ENCODE measurements around the gene CLNK.

Gene CLNK

GRCh38 chr4:10701702-10702460, 17.3 kb upstream of the CLNK start:
- no peak overlapping the region for H2AFZ ChIP-seq (ENCODE audit: low read depth)
- H3K4me3 ChIP-seq (IDR thresholded peaks at IDR 0.05; ENCODE audit: insufficient read depth, low read depth, low read length), result no peak overlapping the region
- no peaks in the 10 kb centered on the region for H3K27me3 ChIP-seq (ENCODE audit: insufficient read depth, low read depth)
- H3K4me2 ChIP-seq, result no peak overlapping the region
- no peak overlapping the region for H3K27ac ChIP-seq
- H3K79me2 ChIP-seq (ENCODE audit: insufficient read depth, low read depth), result no peaks in the 10 kb centered on the region
- no peaks in the 10 kb centered on the region for H3K36me3 ChIP-seq (ENCODE audit: insufficient read depth)
- TF ChIP-seq, protein P1, sequence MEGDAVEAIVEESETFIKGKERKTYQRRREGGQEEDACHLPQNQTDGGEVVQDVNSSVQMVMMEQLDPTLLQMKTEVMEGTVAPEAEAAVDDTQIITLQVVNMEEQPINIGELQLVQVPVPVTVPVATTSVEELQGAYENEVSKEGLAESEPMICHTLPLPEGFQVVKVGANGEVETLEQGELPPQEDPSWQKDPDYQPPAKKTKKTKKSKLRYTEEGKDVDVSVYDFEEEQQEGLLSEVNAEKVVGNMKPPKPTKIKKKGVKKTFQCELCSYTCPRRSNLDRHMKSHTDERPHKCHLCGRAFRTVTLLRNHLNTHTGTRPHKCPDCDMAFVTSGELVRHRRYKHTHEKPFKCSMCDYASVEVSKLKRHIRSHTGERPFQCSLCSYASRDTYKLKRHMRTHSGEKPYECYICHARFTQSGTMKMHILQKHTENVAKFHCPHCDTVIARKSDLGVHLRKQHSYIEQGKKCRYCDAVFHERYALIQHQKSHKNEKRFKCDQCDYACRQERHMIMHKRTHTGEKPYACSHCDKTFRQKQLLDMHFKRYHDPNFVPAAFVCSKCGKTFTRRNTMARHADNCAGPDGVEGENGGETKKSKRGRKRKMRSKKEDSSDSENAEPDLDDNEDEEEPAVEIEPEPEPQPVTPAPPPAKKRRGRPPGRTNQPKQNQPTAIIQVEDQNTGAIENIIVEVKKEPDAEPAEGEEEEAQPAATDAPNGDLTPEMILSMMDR (conservative IDR thresholded peaks at IDR 0.05; ENCODE audit: low read depth, low read length), result no peak
- no peaks in the 10 kb centered on the region for H4K20me1 ChIP-seq (ENCODE audit: insufficient read depth)
- H3K4me1 ChIP-seq (ENCODE audit: low read depth, poor library complexity, severe bottlenecking), result no peaks in the 10 kb centered on the region
- H3K9ac ChIP-seq, result no peak overlapping the region

GRCh38 chr4:10701161-10701560, 16.6 kb upstream of the CLNK start:
- H3K9ac ChIP-seq, result no peak overlapping the region
- no peak overlapping the region for H3K4me2 ChIP-seq

DNA sequence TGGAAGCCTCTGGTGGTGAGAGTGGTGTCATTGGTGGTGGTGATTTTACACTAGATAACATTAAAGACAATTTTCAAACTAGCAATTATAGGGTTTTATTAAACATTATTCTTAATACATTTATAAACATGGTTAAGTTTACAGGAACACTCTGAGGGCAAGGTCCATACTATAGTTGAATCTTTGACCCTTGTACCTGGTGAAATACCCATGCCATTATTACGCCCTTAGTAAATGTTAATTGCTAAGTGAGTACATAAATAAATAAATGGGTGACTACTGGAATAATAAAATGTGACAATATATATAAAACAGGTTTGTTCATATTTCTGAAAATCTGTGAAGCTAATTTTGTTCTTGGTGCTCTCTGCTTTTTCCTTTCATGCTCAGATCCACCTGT, 13.6 kb upstream of the CLNK start:
- no peaks in the 10 kb centered on the region for H3K79me2 ChIP-seq (ENCODE audit: insufficient read depth, low read depth)
- no peak overlapping the region for H2AFZ ChIP-seq (ENCODE audit: low read depth)
- no peaks in the 10 kb centered on the region for H3K4me1 ChIP-seq (ENCODE audit: low read depth, poor library complexity, severe bottlenecking)
- no peak overlapping the region for H3K4me3 ChIP-seq (IDR thresholded peaks at IDR 0.05; ENCODE audit: insufficient read depth, low read depth, low read length)
- H3K27me3 ChIP-seq (ENCODE audit: insufficient read depth, low read depth), result no peaks in the 10 kb centered on the region
- H3K4me2 ChIP-seq, result no peak overlapping the region
- H3K27ac ChIP-seq, result no peak overlapping the region
- H4K20me1 ChIP-seq (ENCODE audit: insufficient read depth), result no peaks in the 10 kb centered on the region
- H3K9ac ChIP-seq, result no peak overlapping the region
- TF ChIP-seq, protein P1 (conservative IDR thresholded peaks at IDR 0.05; ENCODE audit: low read depth, low read length), result no peak
- H3K36me3 ChIP-seq (ENCODE audit: insufficient read depth), result no peaks in the 10 kb centered on the region

More at GRCh38 chr4:10701161-10701560, 16.6 kb upstream of the CLNK start:
- TF ChIP-seq, protein P1 (conservative IDR thresholded peaks at IDR 0.05; ENCODE audit: low read depth, low read length), result no peak
- Histone ChIP-seq H3K4me1 (ENCODE audit: low read depth, poor library complexity, severe bottlenecking) (no peaks in the 10 kb centered on the region), H3K36me3 (ENCODE audit: insufficient read depth) (no peaks in the 10 kb centered on the region), H3K4me3 (IDR thresholded peaks at IDR 0.05; ENCODE audit: insufficient read depth, low read depth, low read length) (no peak overlapping the region), H4K20me1 (ENCODE audit: insufficient read depth) (no peaks in the 10 kb centered on the region), H2AFZ (ENCODE audit: low read depth) (no peak overlapping the region), H3K27me3 (ENCODE audit: insufficient read depth, low read depth) (no peaks in the 10 kb centered on the region), H3K27ac (no peak overlapping the region), H3K79me2 (ENCODE audit: insufficient read depth, low read depth) (no peaks in the 10 kb centered on the region)

- Histone ChIP-seq H3K27ac (no peak overlapping the region), H3K9ac (no peak overlapping the region), H3K36me3 (ENCODE audit: insufficient read depth) (no peaks in the 10 kb centered on the region), H4K20me1 (ENCODE audit: insufficient read depth) (no peaks in the 10 kb centered on the region), H3K4me2 (no peak overlapping the region), H3K79me2 (ENCODE audit: insufficient read depth, low read depth) (no peaks in the 10 kb centered on the region), H3K27me3 (ENCODE audit: insufficient read depth, low read depth) (no peaks in the 10 kb centered on the region), H3K4me1 (ENCODE audit: low read depth, poor library complexity, severe bottlenecking) (no peaks in the 10 kb centered on the region), H3K4me3 (IDR thresholded peaks at IDR 0.05; ENCODE audit: insufficient read depth, low read depth, low read length) (no peak overlapping the region), H2AFZ (ENCODE audit: low read depth) (no peak overlapping the region)
- TF ChIP-seq, protein P1 (conservative IDR thresholded peaks at IDR 0.05; ENCODE audit: low read depth, low read length), result no peak
Measured at GRCh38 chr4:10697086-10697485, 12.5 kb upstream of the CLNK start.
